ENCODE measurements around the gene ATXN7L1. TPM values are rescaled to one million over a fixed set of nuclear protein-coding genes. Genes with fewer than 3 reads are reported as not detected.

Gene ATXN7L1
- polyA plus RNA-seq, 1 of the 3 experiments (the other 2 are of a cell fraction) = 6.0 TPM

- Histone ChIP-seq H3K27me3 (ENCODE audit: insufficient read depth) (no peaks in the 10 kb centered on the region), H3K9me2 (no peaks in the 10 kb centered on the region), H3F3A (replicated peaks; ENCODE audit: insufficient read depth) (peaks cover 39% of the 10 kb centered on the region), H4K20me1 (ENCODE audit: insufficient read depth) (0 out of 2 replicates have a peak, but pooled peaks cover 3% of the 10 kb centered on the region), H3K27ac (ENCODE audit: low read depth in 2 of 2, low read length in 1 of 2) (no peak overlapping the region), H3K79me2 (ENCODE audit: insufficient read depth) (no peaks in the 10 kb centered on the region), H3K4me3 (ENCODE audit: low read depth in 2 of 2, low read length in 1 of 2) (no peak overlapping the region), H3K9me3 (no peaks in the 10 kb centered on the region), H3K4me1 (ENCODE audit: control insufficient read depth in 1 of 2, insufficient read depth in 2 of 2, low read depth in 1 of 2, low read length in 1 of 2) (peaks cover 17 to 36% of the 10 kb centered on the region in 2 experiments), H3K9ac (no peak overlapping the region), H2AFZ (ENCODE audit: low read depth) (no peak overlapping the region), H3K36me3 (replicated peaks in 1 of 2; ENCODE audit: control insufficient read depth in 1 of 2, insufficient read depth in 2 of 2, low read length in 1 of 2) (no peaks in the 10 kb centered on the region), H3K4me2 (no peak overlapping the region)
- no peak for DNase-seq
- ChIA-PET CTCF (interaction anchor here (0.9 to 2.0 kb wide), 3 partner anchors 13 to 264 kb away, joined by 3 to 7 read pairs (median 3); no protein-coding TSS in a partner anchor), POLR2A (no interaction called here)
- TF ChIP-seq SMC3 (IDR thresholded peaks at IDR 0.05; ENCODE audit: low read depth, low read length) (no peak), IRF3 (IDR thresholded peaks at IDR 0.05; ENCODE audit: low read depth, low read length) (no peak), GATA2 (CRISPR knock-in tag; IDR thresholded peaks at IDR 0.05) (no peak), TAF1 (IDR thresholded peaks at IDR 0.05; ENCODE audit: borderline replicate concordance, low read depth, low read length) (no peak), EP300 (IDR thresholded peaks at IDR 0.05; ENCODE audit: borderline replicate concordance in 1 of 2, low read depth in 1 of 2, low read length in 1 of 2) (no peak), RCOR1 (IDR thresholded peaks at IDR 0.05; ENCODE audit: low read length) (no peak), MAX (IDR thresholded peaks at IDR 0.05; ENCODE audit: low read depth) (no peak), NFIC (IDR thresholded peaks at IDR 0.05; ENCODE audit: borderline replicate concordance) (no peak), ELF1 (IDR thresholded peaks at IDR 0.05) (no peak)
- WGBS (ENCODE audit: low lambda C conversion rate) = 92% methylated on average over 3 of the region's 3 CpGs
These were observed 97.4 kb downstream of the ATXN7L1 start for GRCh38 chr7:105778956-105779355.

- Histone ChIP-seq H2AFZ (ENCODE audit: low read depth) (no peak overlapping the region), H3K9me2 (no peaks in the 10 kb centered on the region), H3K27me3 (ENCODE audit: insufficient read depth) (no peaks in the 10 kb centered on the region), H3K9ac (no peak overlapping the region), H3K27ac (ENCODE audit: low read depth in 2 of 2, low read length in 1 of 2) (peak overlapping the region; percentile 66 to 86; a peak in 3 of 4 replicates), H3K9me3 (no peaks in the 10 kb centered on the region), H3K4me3 (ENCODE audit: low read depth in 2 of 2, low read length in 1 of 2) (no peak overlapping the region), H3K4me2 (peak overlapping the region; percentile 53), H3K36me3 (replicated peaks in 1 of 2; ENCODE audit: control insufficient read depth in 1 of 2, insufficient read depth in 2 of 2, low read length in 1 of 2) (peaks cover 0 to 2% of the 10 kb centered on the region in 2 experiments), H4K20me1 (ENCODE audit: insufficient read depth) (0 out of 2 replicates have a peak, but pooled peaks cover 3% of the 10 kb centered on the region), H3K4me1 (ENCODE audit: control insufficient read depth in 1 of 2, insufficient read depth in 2 of 2, low read depth in 1 of 2, low read length in 1 of 2) (peaks cover 19 to 29% of the 10 kb centered on the region in 2 experiments), H3K79me2 (ENCODE audit: insufficient read depth) (no peaks in the 10 kb centered on the region), H3F3A (replicated peaks; ENCODE audit: insufficient read depth) (peaks cover 24% of the 10 kb centered on the region)
- ChIA-PET CTCF (interaction anchor here (0.8 to 2.0 kb wide), 3 partner anchors 11 to 17 kb away, joined by 3 to 7 read pairs (median 3); no protein-coding TSS in a partner anchor), POLR2A (no interaction called here)
- 67% methylated on average over 11 of the region's 11 CpGs for WGBS (ENCODE audit: low lambda C conversion rate)
- no peak for DNase-seq
- TF ChIP-seq GABPA (IDR thresholded peaks at IDR 0.05; ENCODE audit: low read depth) (no peak), FOSL2 (IDR thresholded peaks at IDR 0.05; ENCODE audit: borderline replicate concordance, low read depth) (peak; percentile 73), RXRA (IDR thresholded peaks at IDR 0.05; ENCODE audit: borderline replicate concordance, low read depth) (no peak; the same call in 1 of the 2 replicates), TEAD4 (IDR thresholded peaks at IDR 0.05; ENCODE audit: borderline replicate concordance, insufficient read depth) (peak; percentile 49; the same call in 1 of the 2 replicates), FOXJ3 (CRISPR knock-in tag; IDR thresholded peaks at IDR 0.05) (no peak), POLR2AphosphoS5 (IDR thresholded peaks at IDR 0.05; ENCODE audit: low read depth, low read length) (peak; percentile 49; the same call in 1 of the 2 replicates), MEF2A (IDR thresholded peaks at IDR 0.05; ENCODE audit: borderline replicate concordance, low read depth) (peak; percentile 34; the same call in 1 of the 2 replicates), YY1 (IDR thresholded peaks at IDR 0.05; ENCODE audit: low read depth) (no peak), IRF3 (IDR thresholded peaks at IDR 0.05; ENCODE audit: low read depth, low read length) (no peak), RFX5 (IDR thresholded peaks at IDR 0.05; ENCODE audit: low read length) (no peak), RAD21 (IDR thresholded peaks at IDR 0.05; ENCODE audit: low read length) (no peak), TAF1 (IDR thresholded peaks at IDR 0.05; ENCODE audit: borderline replicate concordance, low read depth, low read length) (no peak), CTCF (IDR thresholded peaks at IDR 0.05) (no peak), PBX3 (IDR thresholded peaks at IDR 0.05) (peak; percentile 95)
These were observed 99.2 kb downstream of the ATXN7L1 start for GRCh38 chr7:105776986-105777910.

Data from SK-N-SH (cell line).